ENCODE measurements around the gene FBXL13.
"Not testable (repeated sequence)": the region's sequence is repeated elsewhere in the genome, so short reads cannot be mapped to it uniquely, and the experiment has no call there.

The FBXL13 gene

DNA sequence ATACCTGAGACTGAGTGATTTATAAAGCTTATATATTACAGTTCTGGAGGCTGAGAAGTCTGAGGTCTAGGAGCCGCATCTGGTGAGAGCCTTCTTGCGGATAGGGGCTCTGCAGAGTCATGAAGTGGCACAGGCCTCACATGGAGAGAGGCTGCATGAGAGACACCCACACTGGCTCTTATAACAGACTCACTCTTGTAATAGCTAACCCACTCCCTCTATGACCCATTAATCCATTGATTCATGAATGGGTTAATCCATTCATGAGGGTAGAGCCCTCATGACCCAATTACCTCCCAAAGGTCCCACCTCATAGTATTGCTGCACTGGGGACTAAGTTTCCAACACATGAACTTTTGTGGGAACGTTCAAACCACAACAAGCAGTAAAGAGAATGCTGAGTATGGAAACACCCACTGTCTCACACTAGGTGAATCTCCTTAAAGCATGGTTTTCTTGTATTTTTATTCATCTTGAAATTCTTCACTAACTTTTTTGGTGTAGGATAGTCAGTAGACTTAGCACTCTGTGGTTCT is 304.9 kb downstream of the FBXL13 start:
- DNase-seq (ENCODE audit: low read depth in 2 of 3, low spot score in 1 of 3) = not testable (repeated sequence)

DNA sequence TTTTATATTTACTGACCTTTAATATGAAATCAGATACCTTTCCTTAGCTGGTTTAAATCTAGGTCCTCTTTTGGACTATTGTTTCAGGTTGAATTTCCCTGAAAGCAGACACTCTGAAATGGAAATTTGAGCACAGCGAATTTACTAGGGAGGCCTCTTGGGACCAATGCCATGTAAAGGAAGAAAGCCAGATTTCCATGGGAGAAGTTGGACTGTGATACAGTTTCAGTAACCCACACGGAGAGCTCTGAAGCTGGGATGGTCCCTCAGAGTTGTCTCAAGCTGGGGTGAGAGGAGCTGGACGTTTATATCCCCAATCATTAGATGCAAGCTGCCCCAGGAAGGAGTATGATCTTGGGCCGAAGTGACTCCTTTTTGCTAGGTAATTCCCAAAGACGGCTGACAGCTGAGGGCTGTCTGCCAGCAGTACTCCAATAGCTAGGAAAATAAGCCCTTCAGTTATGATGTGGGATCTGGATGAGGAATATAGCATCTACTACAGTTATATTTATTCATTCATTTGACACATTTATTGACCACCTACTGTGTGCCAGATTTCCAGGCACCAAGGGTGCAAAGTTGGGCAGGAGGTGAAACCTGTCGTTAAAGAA is 311.2 kb downstream of the FBXL13 start:
- not testable (repeated sequence) for DNase-seq (ENCODE audit: low read depth in 2 of 3, low spot score in 1 of 3)
